ENCODE data around the gene GABRB1.

The GABRB1 gene

DNA sequence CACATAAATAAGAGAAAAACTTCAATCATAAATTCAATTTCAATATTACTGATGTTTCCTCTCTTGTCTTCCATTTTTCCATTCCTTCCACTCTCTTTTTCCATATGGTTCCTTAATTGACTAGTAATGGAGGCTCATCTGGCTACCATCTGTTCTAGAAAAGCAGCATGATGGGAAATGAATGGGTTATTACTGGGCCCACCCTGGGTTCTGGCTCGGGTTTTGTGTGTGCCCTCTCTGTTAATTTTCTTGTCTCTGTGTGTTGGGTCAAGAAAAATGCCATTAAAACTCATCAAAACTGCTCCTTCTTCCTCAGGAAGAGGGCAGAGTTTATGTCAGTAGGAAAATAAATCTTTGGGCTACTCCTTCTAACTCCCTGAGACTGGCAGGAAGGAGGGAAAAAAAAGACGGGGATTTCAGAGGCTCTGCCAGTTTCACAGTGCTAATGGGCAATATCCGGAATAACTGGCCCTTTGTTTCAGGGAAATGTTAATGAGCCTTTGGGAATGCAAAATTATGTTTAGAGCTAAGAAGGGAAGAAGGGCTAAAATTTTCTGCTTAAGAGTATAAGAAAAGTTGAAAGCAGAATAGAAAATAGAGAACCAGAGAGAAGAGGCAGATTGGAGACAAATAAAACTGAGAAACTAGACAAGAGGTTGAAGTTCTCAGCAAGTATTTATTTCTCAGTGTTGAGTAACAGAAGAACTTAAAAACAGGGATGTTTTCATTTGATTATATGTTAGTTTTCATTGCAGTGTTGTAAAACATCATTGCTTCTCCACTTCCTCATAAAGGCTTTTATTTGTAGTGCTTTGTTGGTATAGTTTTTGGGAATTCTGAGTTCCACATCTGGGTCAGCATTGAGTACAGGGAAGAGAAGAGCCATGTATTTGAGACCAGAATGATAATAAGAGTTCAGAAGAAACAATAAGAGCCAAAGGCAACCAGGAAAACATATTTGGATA lies 19.7 kb downstream of the GABRB1 start:
- DNase-seq = no peak

DNA sequence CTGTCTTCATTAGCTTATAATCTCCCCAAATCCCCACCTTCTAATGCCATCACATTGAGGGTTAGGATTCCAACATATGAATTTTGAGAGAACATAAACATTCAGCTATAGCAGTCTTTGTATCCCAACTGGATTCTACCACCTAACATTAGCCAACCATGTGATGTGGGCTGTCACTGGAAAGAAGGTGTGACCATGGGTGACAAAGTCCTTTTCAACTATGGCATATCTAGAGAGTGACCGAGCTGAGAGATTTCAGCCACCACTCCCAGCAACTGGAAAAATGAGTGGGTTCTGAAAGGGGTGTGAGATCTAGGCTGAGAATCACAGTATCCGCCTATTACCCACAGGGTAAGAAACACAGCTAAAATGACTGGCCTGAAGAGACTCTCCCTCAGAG lies 22.1 kb downstream of the GABRB1 start:
- DNase-seq = no peak

DNA sequence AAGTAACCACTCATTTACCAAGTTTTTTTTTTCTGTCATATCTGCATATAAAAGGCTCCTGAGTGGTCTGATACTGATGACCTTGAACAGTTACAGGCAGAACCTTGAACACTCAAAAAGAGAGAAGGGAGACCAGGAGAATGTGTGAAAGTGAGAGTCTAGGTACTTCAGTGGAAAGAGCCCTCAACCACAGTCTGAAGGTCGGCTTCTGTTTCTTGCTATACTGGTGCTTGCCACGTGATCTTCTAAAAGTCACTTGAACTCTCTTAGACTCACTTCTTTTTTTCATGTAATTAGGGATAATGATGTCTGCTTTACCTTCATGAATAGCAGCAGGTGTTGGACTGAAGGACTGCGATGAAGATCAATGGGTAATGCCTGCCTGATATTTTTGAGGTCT lies 22.8 kb downstream of the GABRB1 start:
- DNase-seq = no peak

DNA sequence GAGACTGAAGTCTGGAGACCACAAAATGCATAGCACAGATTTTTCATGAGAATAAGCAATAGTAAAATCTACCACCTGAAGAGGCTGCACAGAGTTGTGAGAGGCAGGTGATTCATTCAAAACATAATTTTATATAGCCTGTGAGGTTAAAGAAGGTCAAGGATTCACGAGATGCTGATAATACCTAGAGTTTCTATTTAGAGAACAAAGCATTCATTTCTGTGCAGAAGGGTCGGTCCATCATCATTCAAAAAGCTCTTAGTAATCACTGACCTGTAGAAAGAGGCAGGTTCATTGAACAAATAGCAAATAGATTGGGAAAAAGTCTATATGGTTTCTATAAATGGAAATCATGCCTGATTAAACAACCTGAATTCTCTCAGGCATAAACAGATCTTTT lies 26.6 kb downstream of the GABRB1 start:
- no peak for DNase-seq

DNA sequence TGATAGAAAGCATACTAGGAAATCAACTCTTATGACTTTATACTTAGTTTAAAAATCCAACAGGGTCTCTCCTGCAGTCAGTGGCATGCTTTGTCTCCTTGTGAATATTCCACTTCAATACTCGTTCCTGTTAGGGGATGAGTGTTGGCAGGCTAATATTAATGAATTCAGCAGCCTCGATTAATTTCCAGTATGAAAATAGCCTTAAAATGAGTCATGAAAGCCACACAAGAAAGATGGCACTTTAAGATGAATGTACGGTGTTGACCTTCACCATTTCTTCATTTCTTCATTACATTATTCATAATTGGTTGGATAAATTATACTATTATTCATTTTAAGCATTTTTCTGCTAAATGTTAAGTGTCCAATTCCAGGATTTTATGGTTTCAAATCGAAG lies 29.2 kb downstream of the GABRB1 start:
- no peak for DNase-seq

DNA sequence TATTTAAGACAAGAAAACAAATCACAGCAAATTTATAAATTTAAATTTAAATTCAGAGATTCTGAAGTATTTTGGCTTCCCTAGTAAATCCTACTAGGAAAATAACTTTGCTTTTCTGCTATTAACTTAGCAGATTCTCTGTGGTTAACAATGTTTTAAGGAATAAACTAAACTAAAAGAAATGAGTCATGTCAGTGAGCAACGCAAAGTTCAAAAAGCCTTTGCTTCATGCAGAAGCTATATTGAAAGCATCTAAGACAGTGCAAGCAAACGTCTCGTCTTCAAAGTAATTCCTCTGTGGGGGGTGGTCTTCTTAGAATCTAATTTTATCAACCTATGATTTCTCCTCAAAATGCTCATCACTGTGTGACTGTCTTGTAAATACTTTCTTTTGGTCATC lies 30.1 kb downstream of the GABRB1 start:
- no peak for DNase-seq

DNA sequence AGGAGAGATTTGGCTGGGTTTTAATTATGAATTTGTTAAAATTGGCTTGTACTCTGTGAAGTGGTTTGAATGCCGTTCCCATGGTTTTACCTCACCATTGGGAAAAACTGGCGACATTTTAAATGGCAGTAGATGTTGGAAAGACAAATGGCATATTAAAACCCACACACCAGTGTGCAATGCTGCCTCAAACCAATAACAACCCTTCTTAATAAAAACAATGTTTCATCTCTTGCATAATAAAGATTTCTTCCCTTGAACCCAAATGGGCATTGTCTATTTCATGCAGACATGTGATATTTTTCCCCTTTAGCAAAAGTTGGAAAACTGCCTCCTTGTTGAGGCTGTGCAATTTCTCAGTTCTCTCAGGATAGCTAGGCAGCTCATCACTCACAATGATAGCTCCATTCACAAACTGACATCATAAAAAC lies 33.7 kb downstream of the GABRB1 start:
- DNase-seq = no peak

DNA sequence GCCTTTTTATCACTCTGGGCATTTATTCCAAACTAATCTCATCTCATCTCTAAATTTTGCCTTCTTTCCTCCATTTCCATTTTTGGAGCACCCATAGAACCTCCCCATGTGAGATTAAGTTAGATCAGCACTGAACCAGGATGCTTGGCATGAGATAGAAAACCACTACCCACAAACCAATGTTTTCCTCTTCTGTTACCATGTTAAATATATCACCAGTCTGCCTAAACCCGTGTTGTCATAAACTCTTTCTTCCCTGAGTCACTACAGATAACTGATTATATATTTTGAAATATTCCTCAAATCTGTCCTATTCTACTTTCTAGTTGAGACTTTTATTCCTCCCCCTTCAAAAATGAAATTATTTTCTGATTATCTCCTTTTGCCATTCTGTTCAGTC lies 37.6 kb downstream of the GABRB1 start:
- DNase-seq = no peak

DNA sequence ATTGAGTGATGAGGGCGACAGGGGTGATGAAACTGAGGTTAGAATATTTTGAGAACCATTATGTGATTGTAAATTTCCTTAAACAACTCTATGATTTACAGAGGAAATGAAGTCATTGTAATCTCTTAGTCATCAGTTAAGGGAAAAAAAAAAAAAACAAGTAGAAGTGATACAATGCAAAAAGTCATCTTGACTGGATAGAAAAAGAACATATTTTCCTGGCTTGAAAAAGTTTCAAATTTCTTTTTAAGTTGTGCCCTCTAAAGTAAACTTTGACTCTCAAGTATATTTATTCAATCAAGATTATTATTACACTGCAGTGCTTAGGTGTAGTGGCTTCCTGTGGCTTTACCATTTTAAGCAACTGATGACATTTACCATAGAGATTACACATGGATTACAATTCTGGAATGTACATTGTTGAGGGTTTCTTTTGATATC lies 40.6 kb downstream of the GABRB1 start:
- no peak for DNase-seq

DNA sequence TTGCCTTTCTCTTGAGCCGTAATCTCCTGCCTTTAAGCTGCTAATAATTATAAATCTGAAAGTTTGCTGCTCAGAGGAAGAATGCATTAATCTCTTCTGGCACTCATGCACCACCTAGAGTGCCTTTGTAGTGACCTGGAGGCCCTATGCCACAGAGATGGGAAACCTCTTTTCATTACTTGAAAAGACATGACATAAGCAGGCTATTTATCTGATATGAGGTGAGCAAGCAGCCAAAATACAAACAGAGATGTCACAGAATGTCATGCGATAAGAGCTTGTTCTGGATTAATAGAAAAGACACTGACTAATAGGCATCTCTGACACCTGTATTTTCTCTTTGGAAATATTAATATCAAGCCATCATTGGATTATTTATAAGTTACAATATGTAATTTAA lies 42.3 kb downstream of the GABRB1 start:
- DNase-seq = no peak

DNA sequence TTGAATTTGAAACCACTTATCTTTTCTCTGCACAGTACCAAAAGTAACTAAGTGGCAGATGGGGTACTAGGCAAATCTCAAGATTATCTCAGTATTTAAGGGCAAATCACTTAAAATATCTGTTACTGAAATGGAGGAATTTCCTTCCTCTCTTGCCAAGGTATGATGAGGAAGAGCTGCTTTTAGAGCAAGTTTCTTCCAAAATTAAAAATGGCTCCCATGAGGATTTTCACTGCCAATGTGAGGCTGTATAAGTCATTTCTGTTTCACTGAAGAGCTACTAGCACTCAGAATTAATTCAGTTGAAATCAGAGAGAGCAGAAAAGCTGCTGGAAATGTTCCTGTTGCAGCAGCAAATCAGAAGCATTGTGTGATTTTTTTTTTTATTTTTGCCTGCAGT lies 43.4 kb downstream of the GABRB1 start:
- no peak for DNase-seq

DNA sequence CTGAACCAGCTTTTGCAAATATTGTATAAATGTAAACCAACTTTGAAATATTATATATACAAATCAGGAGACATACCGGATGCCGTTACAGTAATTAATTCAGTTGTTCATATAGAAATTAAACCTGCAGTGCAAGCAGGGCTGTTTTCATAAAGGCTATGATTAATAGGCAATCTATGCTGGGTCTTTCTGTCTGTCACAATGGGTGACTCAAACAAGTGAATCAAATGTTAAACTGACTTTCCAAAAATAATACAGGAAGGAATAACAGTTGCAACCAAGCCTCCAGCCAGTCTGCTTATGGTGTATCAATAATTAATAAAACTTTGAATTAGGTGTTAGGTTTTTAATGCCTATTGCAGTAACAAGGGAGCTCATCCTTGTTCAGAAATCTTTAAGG lies 43.9 kb downstream of the GABRB1 start:
- no peak for DNase-seq

DNA sequence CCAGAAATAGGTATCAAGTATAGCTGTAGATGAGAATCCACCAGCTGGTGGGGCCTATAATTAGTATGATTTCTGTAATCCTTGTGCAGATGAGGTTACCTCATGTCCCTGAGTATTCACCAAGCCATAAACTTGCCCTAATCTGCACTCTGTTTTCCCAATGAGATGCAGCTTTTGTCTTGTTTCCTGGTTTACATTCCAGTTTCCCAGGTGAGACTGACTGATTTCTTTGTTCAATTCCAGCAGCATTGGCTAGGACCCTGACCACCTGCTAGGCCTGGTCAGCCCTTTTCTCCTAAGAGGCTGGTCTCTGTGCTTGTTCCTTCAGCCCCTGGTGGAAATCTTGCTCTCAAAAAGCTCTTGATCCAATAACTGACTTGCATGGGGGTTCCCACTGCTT lies 44.6 kb downstream of the GABRB1 start:
- no peak for DNase-seq

DNA sequence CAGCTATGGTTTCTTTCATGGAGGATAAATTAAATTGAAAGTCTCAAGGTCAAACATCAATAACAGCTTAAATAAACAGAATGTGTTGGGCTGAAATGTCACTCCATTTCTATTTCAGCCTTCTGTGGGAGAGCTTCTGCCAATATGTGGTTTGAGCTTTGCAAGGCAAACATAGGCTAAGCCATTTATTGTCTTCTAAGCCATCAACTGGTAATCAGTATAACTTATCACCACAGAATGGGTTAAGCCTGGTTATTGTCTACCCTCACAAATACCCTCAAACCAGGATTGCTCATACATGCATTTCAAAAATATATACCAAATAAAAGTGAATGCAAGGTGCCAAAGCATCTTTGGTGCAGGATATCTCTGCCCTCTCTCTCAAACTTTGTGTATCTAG lies 52.7 kb downstream of the GABRB1 start:
- DNase-seq = no peak

DNA sequence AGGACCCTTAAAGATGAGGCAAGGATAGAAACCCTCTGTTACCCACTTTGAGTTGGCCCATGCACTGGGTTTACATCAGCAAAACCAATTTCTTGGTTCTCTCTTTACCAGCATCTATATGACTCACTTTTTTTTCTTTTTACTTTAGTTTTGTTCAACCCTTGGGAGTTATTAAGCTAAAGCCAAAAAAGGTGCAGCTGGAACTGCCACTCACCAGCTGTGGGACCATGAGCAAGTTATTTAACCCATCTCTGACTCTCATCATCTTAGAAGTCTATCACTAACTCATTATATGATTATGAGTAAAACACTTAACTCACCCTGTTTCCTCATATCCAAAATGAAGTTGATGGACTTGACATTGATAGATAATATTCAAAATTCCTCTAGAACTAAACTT lies 53.4 kb downstream of the GABRB1 start:
- DNase-seq = no peak

DNA sequence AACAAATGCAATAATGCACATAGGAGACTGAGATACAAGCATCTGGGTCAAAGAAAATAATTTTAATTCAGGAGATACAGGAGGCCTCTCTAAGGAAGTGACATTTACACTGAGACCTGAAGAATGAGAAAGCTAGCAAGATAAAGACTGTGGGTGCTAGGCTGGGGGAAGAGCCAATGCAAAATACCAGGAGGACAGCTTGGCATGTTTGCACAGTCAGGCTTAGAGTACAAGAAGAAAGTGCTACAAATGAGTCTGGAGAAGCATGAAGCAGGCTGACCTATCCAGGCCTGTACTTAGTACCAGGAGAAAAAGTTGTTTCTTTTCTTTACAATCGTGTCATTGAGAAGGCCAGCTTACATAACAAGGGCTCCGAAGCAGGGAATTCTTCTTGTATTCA lies 56.9 kb downstream of the GABRB1 start:
- DNase-seq = no peak

DNA sequence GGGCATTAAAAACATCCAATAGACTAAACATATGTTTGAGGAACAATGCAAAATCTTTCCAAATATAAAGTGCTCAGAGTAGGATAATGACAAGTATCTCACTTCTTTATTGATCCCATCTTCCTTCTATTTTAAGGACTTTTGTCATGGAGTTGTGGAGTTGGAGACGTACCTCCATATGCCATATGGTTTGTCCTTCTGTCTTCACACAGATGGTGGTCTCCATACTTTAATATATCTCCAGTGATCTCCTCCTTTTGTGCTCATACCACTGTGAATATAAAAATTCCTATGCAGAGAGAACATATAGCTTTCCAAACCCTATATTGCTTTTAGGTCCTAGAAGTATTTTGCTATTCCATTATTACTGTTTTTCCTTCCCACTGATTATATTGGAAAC lies 64.5 kb downstream of the GABRB1 start:
- DNase-seq = no peak

DNA sequence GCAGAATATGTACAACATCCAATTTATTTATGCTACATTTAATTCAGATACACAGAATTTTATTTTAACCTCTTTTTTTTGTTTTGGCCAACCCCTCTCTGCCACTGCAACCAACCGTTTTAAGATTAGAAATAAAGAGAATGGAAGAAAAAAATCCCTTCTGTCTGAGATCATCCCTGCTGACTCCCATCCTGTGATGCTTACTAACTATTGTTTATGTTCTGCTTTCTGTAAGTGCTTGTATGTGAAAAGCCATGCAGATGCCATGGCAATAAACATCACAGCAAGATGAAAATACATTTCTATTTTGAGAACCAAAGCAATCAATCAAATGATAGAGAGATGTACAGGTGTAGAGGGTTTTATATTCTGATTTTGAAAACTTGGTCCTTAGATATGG lies 70.1 kb downstream of the GABRB1 start:
- no peak for DNase-seq

DNA sequence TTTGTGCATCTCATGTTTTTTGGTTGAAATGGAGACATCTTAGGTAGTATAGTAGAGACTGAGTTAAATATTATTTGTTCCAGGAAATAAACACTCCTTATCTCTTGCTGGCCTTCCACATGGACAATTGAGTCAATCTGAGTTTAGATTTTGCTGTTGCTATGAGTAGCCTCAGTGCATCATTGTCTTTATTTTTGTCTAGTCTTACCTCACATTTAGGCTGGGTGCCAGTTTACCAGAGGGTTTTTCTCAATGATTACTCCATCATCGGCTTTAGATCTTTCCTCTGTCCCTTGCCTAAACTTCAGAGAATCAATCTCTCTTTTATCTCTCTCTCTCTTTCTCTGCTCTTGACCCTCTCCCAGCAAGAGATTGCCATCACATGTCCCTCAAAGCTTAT lies 73.6 kb downstream of the GABRB1 start:
- DNase-seq = no peak

DNA sequence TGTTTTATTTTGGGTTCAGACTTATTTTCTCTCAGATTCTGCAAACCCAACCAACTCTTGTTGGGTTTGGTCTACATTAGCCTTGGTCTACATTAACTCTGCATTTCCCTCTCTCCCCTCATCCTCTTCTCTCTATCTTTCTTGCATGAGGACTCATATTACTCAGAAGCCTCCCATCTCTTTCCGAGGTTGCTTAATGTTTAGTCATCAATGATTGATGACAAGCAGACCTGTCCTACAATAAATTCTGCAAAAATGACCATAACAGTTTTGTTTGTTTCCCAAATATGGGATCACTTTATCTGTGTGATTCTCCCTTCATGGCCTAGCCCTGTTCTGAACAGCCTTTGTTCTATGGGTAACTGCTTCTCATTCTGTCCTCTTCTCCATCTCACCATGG lies 75.2 kb downstream of the GABRB1 start:
- DNase-seq = no peak

DNA sequence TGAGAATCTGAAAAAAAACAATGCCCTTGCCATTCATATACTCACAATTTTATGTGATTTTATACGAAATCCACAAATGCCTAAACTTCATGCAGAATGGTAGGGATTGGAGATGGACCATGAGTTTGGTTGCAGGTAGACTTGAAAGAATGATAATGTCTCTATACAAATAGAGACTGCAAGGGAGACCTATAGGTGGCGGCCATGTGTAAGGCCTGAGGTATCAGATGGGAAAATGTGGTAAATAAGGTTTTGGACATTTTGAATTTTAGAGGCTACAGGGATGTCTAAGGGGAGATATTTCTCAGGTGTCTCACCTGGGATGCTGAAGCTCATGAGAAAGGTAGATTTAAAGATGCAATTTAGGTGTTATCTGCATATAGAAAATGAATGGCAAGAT lies 78.0 kb downstream of the GABRB1 start:
- DNase-seq = no peak

DNA sequence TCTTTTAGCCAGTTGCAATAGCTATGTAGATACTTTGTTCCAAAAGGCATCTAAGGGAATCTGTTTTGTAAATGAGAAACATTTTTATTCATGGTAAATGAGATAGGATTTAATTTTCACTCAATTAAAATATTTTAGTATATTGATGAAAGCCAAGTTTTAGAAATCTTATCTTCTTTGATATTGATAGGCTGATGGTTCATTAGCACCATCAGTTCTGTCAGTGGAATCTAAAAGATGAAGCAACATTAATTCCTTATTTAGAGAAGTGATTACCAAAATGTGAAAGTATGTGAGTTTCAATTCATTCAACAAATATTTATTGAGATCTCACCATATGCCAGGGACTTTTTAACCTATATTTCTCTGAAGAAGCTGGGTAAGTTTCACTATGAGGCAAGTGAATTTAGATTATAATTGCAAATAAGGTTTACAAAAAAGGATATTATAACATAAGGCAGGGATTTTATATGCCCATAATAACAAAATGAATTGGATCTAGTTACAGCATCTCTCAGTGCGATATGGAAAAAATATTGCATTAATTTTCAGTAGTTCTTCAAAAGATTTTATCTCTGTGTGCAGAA lies 79.3 kb downstream of the GABRB1 start:
- DNase-seq = no peak

DNA sequence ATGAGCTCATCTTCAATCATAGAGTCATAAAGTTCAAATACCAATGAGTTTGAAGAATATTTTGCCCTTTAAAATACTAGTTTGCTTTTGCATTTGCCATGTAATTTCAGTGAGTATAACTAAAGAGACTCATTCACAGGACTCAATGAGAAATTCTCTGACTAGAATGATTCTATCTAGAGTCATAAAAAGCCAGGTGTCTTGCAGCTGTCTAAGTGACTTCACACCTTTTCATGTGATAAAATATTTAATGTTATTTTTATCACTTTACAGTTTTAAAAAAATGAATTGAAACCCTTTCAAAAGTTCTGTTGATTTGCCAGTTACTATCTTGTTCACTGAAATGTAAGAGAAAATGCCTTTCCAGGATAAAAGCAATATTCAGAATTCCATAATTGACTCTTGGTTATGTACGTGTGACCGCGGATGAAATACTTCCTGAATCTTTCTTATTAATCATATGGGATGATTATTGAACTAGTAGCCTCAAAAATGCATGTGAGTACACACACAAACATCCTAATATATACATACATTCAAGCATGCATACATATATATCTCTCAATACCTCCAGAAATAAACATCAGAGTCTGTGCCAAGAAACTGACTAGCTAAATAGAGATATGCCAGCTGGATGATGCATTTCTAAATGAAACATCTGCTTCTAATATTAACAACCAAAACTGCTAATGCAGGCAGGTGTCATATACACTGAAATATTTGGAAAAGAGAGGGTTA lies 87.0 kb downstream of the GABRB1 start:
- no peak for DNase-seq

DNA sequence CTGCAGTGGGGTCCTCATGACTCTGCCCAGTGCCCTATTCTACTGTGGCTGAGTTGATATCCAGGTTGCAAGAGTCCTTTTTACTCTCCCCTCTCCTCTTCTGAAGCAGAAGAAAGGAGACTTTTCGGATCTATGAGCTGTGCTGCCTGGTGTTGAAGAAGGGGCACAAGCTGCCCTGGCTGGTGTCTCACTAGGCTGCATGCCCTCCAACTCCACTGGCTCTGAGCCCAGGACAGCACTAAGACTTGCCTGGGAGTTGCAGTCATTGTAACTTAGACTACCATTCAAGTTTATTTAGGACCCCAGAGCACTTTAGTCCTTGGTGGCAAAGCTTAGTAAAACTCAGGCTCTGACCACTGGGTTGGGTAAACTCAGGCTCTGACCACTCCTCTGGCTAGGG lies 89.4 kb downstream of the GABRB1 start:
- no peak for DNase-seq

All from NCI-H1092 (cell line).